Tibial artery (tissue), 4 donors: ENCODE results near the gene LIG3.

Experiments
- DNase-seq, 2 donors: peaks; one replicate each; pipeline ENCODE4 v3.0.0-alpha.2; 2019
- H3K27ac ChIP-seq, 2 donors: fragments of 200-600 bp; sonication (generic) in 1 of 2; 1 replicate in 1 of 2; 2 replicates in 1 of 2; pipeline ENCODE4 v1.5.1; 2018 to 2019; ENCODE audit warnings: mild to moderate bottlenecking in 1 of 2
- H3K27me3 ChIP-seq, 2 donors: fragments of 200-600 bp; sonication (generic) in 1 of 2; one replicate each; pipeline versions ENCODE4 v1.5.1 to v1.6.0; 2016 to 2019
- H3K36me3 ChIP-seq, 3 donors: fragments of 200-600 bp; sonication (generic) in 2 of 3; one replicate each; pipeline ENCODE4 v1.5.1; 2016 to 2019; ENCODE audit warnings: mild to moderate bottlenecking in 2 of 3
- H3K4me1 ChIP-seq, 4 donors: fragments of 200-600 bp; sonication (generic) in 2 of 4; 1 replicate in 3 of 4; 2 replicates in 1 of 4; pipeline ENCODE4 v1.5.1; 2016 to 2019
- H3K4me3 ChIP-seq, 2 donors: fragments of 200-600 bp; sonication (generic) in 1 of 2; 1 replicate in 1 of 2; 2 replicates in 1 of 2; pipeline ENCODE4 v1.5.1; 2018 to 2019; ENCODE audit warnings: mild to moderate bottlenecking in 2 of 2
- H3K9me3 ChIP-seq, 3 donors: fragments of 200-600 bp; sonication (generic) in 1 of 3; one replicate each; pipeline ENCODE4 v1.5.1; 2016 to 2019
- CTCF ChIP-seq, 2 experiments: fragments of 200-600 bp in 1 of 2; fragments of 450-650 bp in 1 of 2; IDR thresholded peaks; one replicate each; pipeline ENCODE4 v1.5.1; 2017 to 2019; ENCODE audit warnings: antibody characterized with exemption in 2 of 2, mild to moderate bottlenecking in 1 of 2, moderate library complexity in 1 of 2
- intact Hi-C: fragments of 100-400 bp; cut with DNase I; formaldehyde crosslinking; loops from one replicate; pipeline ENCODE4 v1.15.0; 2023; ENCODE audit warnings: low total_unique reads

LIG3 gene

GRCh38 chr17:35051579-35052240 lies 71.4 kb downstream of the LIG3 start:
- peaks cover 0 to 14% (median 0%) of the 10 kb centered on the region in 4 donors for H3K4me1 ChIP-seq
- peak overlapping the region; percentile 32 to 39 for H3K27ac ChIP-seq
- DNase-seq = no peak

GRCh38 chr17:35052241-35052610 lies 71.9 kb downstream of the LIG3 start:
- no peak for DNase-seq
- Histone ChIP-seq H3K4me3 (no peak overlapping the region), H3K27me3 (no peaks in the 10 kb centered on the region), H3K4me1 (peaks cover 0 to 14% (median 0%) of the 10 kb centered on the region in 4 donors), H3K36me3 (no peaks in the 10 kb centered on the region), H3K9me3 (no peaks in the 10 kb centered on the region), H3K27ac (peak overlapping the region; percentile 32 to 39)
- TF ChIP-seq CTCF (IDR thresholded peaks at IDR 0.05) = no peak
- intact Hi-C loops = no loop called here

More at GRCh38 chr17:35051579-35052240, 71.4 kb downstream of the LIG3 start:
- no peak for TF ChIP-seq CTCF (IDR thresholded peaks at IDR 0.05)
- H3K4me3 ChIP-seq = no peak overlapping the region
- no peaks in the 10 kb centered on the region for H3K9me3 ChIP-seq
- no peaks in the 10 kb centered on the region for H3K27me3 ChIP-seq
- intact Hi-C loops = no loop called here
- H3K36me3 ChIP-seq = no peaks in the 10 kb centered on the region

GRCh38 chr17:35052780-35053179 lies 72.5 kb downstream of the LIG3 start:
- Histone ChIP-seq H3K27ac (no peak overlapping the region), H3K4me3 (no peak overlapping the region), H3K9me3 (no peaks in the 10 kb centered on the region), H3K4me1 (peaks cover 0 to 14% (median 0%) of the 10 kb centered on the region in 4 donors), H3K27me3 (no peaks in the 10 kb centered on the region), H3K36me3 (no peaks in the 10 kb centered on the region)
- intact Hi-C loops = no loop called here
- no peak for TF ChIP-seq CTCF (IDR thresholded peaks at IDR 0.05)
- no peak for DNase-seq

- intact Hi-C loops = no loop called here
- Histone ChIP-seq H3K36me3 (no peaks in the 10 kb centered on the region), H3K4me1 (peaks cover 0 to 14% (median 0%) of the 10 kb centered on the region in 4 donors), H3K27me3 (no peaks in the 10 kb centered on the region), H3K9me3 (no peaks in the 10 kb centered on the region), H3K27ac (no peak overlapping the region), H3K4me3 (no peak overlapping the region)
- DNase-seq = no peak
- TF ChIP-seq CTCF (IDR thresholded peaks at IDR 0.05) = no peak
Measured at GRCh38 chr17:35053204-35053603, 72.9 kb downstream of the LIG3 start.

- intact Hi-C loops = no loop called here
- Histone ChIP-seq H3K4me1 (peaks cover 0 to 14% (median 0%) of the 10 kb centered on the region in 4 donors), H3K27ac (no peak overlapping the region), H3K27me3 (no peaks in the 10 kb centered on the region), H3K36me3 (no peaks in the 10 kb centered on the region), H3K4me3 (no peak overlapping the region), H3K9me3 (no peaks in the 10 kb centered on the region)
- no peak for TF ChIP-seq CTCF (IDR thresholded peaks at IDR 0.05)
- no peak for DNase-seq
Measured at GRCh38 chr17:35056013-35056412, 75.7 kb downstream of the LIG3 start.
